Breast epithelium (tissue), 3 donors: Measurements from ENCODE around the gene PYROXD2.

Experiments
- POLR2A ChIP-seq: fragments of 450-650 bp; IDR thresholded peaks from one replicate; pipeline ENCODE4 v1.6.1; 2016; ENCODE audit warnings: antibody characterized with exemption, mild to moderate bottlenecking, moderate library complexity
- POLR2AphosphoS5 ChIP-seq, 3 donors: sonication (generic); formaldehyde crosslinking; IDR thresholded peaks; one replicate each; pipeline ENCODE4 v1.6.1; 2017; ENCODE audit warnings: antibody characterized with exemption in 3 of 3
- TF ChIP-seq, protein P1 (sequence below), 3 donors: fragments of 450-650 bp; IDR thresholded peaks; one replicate each; pipeline ENCODE4 v1.5.1; 2016 to 2017; ENCODE audit warnings: antibody characterized with exemption in 3 of 3, mild to moderate bottlenecking in 3 of 3, moderate library complexity in 3 of 3

DNA sequence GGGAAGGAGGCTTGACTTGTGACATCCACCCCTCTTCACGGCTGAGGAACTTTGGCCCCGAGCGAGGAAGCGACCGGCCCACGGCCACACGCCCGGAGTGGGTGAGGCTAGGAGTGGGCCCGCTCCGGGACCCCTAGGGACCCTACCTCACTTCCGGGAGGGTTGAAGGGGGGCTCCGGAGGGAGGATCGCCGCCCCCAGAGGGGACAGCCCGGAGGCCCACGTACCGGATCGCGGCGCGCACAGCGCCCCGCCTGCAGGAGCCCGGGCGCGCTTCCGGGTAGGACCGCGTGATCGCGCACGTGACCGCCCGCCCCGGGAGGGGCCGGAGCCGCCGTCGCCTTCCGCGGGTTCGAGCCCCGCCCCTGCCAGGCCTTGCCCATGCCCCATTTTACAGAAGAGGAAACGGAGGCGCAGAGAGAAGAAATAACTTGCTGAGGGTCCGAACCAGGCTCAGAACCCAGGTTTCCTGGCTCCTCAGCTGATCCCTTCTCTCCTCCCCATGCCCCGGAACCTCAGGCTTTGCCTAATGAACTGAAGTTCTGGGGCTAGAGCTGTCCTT lies 31.8 kb upstream of the PYROXD2 start, which contains the start of gene HPS1:
- TF ChIP-seq, protein P1, sequence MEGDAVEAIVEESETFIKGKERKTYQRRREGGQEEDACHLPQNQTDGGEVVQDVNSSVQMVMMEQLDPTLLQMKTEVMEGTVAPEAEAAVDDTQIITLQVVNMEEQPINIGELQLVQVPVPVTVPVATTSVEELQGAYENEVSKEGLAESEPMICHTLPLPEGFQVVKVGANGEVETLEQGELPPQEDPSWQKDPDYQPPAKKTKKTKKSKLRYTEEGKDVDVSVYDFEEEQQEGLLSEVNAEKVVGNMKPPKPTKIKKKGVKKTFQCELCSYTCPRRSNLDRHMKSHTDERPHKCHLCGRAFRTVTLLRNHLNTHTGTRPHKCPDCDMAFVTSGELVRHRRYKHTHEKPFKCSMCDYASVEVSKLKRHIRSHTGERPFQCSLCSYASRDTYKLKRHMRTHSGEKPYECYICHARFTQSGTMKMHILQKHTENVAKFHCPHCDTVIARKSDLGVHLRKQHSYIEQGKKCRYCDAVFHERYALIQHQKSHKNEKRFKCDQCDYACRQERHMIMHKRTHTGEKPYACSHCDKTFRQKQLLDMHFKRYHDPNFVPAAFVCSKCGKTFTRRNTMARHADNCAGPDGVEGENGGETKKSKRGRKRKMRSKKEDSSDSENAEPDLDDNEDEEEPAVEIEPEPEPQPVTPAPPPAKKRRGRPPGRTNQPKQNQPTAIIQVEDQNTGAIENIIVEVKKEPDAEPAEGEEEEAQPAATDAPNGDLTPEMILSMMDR (IDR thresholded peaks at IDR 0.05): peak in 1 of 3 donors; percentile 8
- TF ChIP-seq POLR2A (peak; percentile 80), POLR2AphosphoS5 (IDR thresholded peaks at IDR 0.05) (peak; percentile 76 to 92 (median 88))
